GM19372 (cell line): ENCODE results near the gene CBX7.
"Not testable (repeated sequence)": the region's sequence is repeated elsewhere in the genome, so short reads cannot be mapped to it uniquely, and the experiment has no call there.

Source experiments
- ATAC-seq: cut with Tn5 transposase; IDR thresholded peaks from one replicate; pipeline ENCODE4 v1.9.1; 2021; ENCODE audit warnings: mild to moderate bottlenecking, low read depth, moderate library complexity; ENCODE audit not compliant: unreplicated experiment

The CBX7 gene

GRCh38 chr22:39174498-39175352, 22.2 kb upstream of the CBX7 start:
- no peak for ATAC-seq

- no peak for ATAC-seq
Measured at GRCh38 chr22:39173787-39174497, 21.5 kb upstream of the CBX7 start.

GRCh38 chr22:39173050-39173706, 20.7 kb upstream of the CBX7 start:
- ATAC-seq: no peak

- not testable (repeated sequence) for ATAC-seq
Measured at GRCh38 chr22:39172265-39173049, 20.0 kb upstream of the CBX7 start.

- no peak for ATAC-seq
Measured at GRCh38 chr22:39171623-39172264, 19.3 kb upstream of the CBX7 start.

GRCh38 chr22:39170825-39171622, 18.5 kb upstream of the CBX7 start:
- ATAC-seq: no peak

GRCh38 chr22:39169797-39170466, 17.5 kb upstream of the CBX7 start:
- no peak for ATAC-seq

- no peak for ATAC-seq
Measured at GRCh38 chr22:39166547-39166946, 14.1 kb upstream of the CBX7 start.

- not testable (repeated sequence) for ATAC-seq
Measured at GRCh38 chr22:39156093-39156492, 3.6 kb upstream of the CBX7 start.

- no peak for ATAC-seq
Measured at GRCh38 chr22:39155421-39155820, 2.9 kb upstream of the CBX7 start.

- no peak for ATAC-seq
Measured at GRCh38 chr22:39153220-39153717, 789 bp upstream of the CBX7 start.

- ATAC-seq: no peak
Measured at GRCh38 chr22:39152024-39152510, 413 bp downstream of the CBX7 start.

GRCh38 chr22:39151329-39151975, 1.0 kb downstream of the CBX7 start:
- no peak for ATAC-seq

- no peak for ATAC-seq
Measured at GRCh38 chr22:39150848-39151215, 1.6 kb downstream of the CBX7 start.

- no peak for ATAC-seq
Measured at GRCh38 chr22:39149915-39150847, 2.3 kb downstream of the CBX7 start.

- ATAC-seq: no peak
Measured at GRCh38 chr22:39148727-39149535, 3.5 kb downstream of the CBX7 start.
